Measurements from ENCODE around the gene TAC3.
"Not testable (repeated sequence)": the region's sequence is repeated elsewhere in the genome, so short reads cannot be mapped to it uniquely, and the experiment has no call there.

TAC3 gene

GRCh38 chr12:57019983-57020719 lies 3.8 kb upstream of the TAC3 start:
- no peak overlapping the region for H3K4me3 ChIP-seq (replicated peaks; ENCODE audit: low read depth, low read length)
- DNase-seq (ENCODE audit: low read depth): no peak
- TF ChIP-seq CTCF (IDR thresholded peaks at IDR 0.05; ENCODE audit: low read length, missing control alignments): no peak

DNA sequence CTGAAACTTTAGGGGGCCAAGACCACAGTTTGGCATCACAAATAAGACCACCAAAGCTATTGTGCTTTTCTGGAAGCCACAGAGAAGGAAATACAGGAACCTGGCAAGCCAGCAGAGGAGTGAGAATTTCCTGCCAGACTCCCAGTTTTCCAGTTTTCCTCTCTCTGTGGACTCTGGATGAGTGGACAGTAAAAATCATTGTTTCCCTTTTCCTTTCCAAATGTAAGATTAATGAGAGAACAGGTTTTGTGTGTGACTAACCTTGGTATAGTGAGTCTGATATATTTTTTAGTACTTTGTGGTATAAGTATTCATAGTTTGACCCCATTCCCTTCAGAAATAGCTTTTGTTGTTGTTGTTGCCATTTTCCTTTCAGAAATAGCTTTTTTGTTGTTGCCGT lies 2.6 kb upstream of the TAC3 start:
- DNase-seq (ENCODE audit: low read depth): no peak
- TF ChIP-seq CTCF (IDR thresholded peaks at IDR 0.05; ENCODE audit: low read length, missing control alignments): no peak
- no peak overlapping the region for H3K4me3 ChIP-seq (replicated peaks; ENCODE audit: low read depth, low read length)

- not testable (repeated sequence) for DNase-seq (ENCODE audit: low read depth); H3K4me3 ChIP-seq (replicated peaks; ENCODE audit: low read depth, low read length)
Observed at GRCh38 chr12:57018353-57018752, 2.0 kb upstream of the TAC3 start.

DNA sequence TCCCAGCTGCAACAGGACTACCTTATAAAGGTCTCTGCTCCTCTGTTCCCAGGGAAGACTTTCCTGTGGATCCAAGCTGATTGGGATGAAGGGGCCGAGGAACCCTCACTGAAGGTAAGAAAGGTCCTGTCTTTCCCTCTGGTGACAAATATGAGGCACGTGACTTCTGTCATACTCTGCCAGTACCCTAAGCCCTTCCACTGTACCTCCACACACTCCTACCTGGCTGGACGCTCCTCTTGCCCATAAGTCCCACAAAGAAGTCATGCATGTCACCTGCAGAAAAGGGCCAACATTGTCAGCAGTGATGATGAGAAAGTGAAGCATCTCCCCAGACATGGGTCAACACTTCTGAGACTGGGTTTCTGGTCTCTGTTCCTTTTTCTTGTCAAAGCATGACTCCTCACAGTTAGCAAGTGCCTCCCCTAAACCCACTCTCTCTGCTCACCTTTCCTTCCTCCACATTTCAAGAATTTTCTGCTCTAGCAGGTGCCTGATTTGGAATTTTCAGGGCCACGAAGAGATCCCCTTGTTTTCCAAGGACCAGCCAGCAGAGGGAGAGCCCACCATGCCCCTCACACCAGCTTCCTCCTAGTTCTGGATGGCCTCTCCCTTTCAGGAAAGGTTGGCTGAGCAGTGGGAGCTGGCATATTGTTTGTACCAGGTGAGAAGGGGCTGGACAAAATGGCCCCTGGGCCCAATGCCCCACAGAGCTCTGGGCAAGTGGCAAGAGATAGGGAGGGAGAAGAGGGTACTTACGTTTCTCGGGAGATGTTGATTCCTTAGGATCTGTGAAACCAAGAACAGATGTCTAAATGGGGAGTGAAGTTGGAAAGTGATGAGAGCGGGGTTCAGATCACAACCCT lies 3.5 kb downstream of the TAC3 start:
- H3K4me3 ChIP-seq (replicated peaks; ENCODE audit: low read depth, low read length): no peak overlapping the region
- no peak for DNase-seq (ENCODE audit: low read depth)
- TF ChIP-seq CTCF (IDR thresholded peaks at IDR 0.05; ENCODE audit: low read length, missing control alignments): no peak

- no peak for DNase-seq (ENCODE audit: low read depth)
- no peak overlapping the region for H3K4me3 ChIP-seq (replicated peaks; ENCODE audit: low read depth, low read length)
- TF ChIP-seq CTCF (IDR thresholded peaks at IDR 0.05; ENCODE audit: low read length, missing control alignments): no peak
Observed at GRCh38 chr12:57011438-57012424, 4.6 kb downstream of the TAC3 start.

GRCh38 chr12:57010627-57011247 lies 5.6 kb downstream of the TAC3 start:
- no peak for TF ChIP-seq CTCF (IDR thresholded peaks at IDR 0.05; ENCODE audit: low read length, missing control alignments)
- DNase-seq (ENCODE audit: low read depth): no peak

More at GRCh38 chr12:57010627-57011247, 5.6 kb downstream of the TAC3 start:
- H3K4me3 ChIP-seq (replicated peaks; ENCODE audit: low read depth, low read length): no peak overlapping the region

All from fibroblast of pulmonary artery (primary cell).